IPS-18a (cell line): ENCODE measurements around the gene SEC14L2.
A peak's percentile ranks its signal among the peaks of the same experiment; 100 is the strongest.

Experiments
- H3K27ac ChIP-seq: one replicate; pipeline ENCODE4 v1.5.1; 2013; ENCODE audit warnings: low read length
- H3K27me3 ChIP-seq: one replicate; pipeline ENCODE4 v1.6.1; 2013; ENCODE audit warnings: mild to moderate bottlenecking, low read length; ENCODE audit not compliant: control insufficient read depth, insufficient read depth
- H3K36me3 ChIP-seq: one replicate; pipeline ENCODE4 v1.6.1; 2013; ENCODE audit warnings: low read depth, low read length; ENCODE audit not compliant: control insufficient read depth
- H3K4me1 ChIP-seq: one replicate; pipeline ENCODE4 v1.6.1; 2013; ENCODE audit warnings: low read depth, low read length; ENCODE audit not compliant: control insufficient read depth
- H3K4me3 ChIP-seq: one replicate; pipeline ENCODE4 v1.5.1; 2013; ENCODE audit warnings: low read length
- H3K9ac ChIP-seq: one replicate; pipeline ENCODE4 v1.6.1; 2013; ENCODE audit warnings: mild to moderate bottlenecking, low read length, moderate library complexity
- H3K9me3 ChIP-seq: one replicate; pipeline ENCODE4 v1.6.1; 2013; ENCODE audit warnings: low read depth, low read length; ENCODE audit not compliant: control insufficient read depth

The SEC14L2 gene

GRCh38 chr22:30408388-30409102 is 11.7 kb downstream of the SEC14L2 start:
- no peaks in the 10 kb centered on the region for H3K9me3 ChIP-seq
- no peak overlapping the region for H3K27ac ChIP-seq
- no peaks in the 10 kb centered on the region for H3K4me1 ChIP-seq
- H3K36me3 ChIP-seq, result peaks cover 8% of the 10 kb centered on the region
- H3K27me3 ChIP-seq, result no peaks in the 10 kb centered on the region
- no peak overlapping the region for H3K4me3 ChIP-seq
- H3K9ac ChIP-seq, result no peak overlapping the region

DNA sequence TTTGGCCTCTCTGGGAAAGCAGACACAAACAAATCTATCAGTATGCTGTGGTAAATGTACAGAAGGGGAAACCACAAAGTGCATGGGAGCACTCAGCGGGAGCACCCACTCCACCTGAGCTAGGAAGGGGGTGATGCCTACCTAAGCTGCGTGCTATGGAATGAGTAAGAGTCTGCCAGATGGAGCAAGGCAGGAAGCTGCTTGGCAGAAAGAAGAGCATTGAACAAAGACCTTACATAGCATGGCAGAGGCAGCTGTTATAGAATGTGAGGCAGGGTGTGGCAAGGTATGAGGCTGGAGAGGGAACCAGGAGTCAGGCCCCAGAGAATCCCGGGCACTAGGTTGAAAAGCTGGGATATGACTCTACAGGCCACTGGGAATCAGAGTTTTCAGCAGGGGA is 15.0 kb downstream of the SEC14L2 start:
- Histone ChIP-seq H3K4me1 (no peaks in the 10 kb centered on the region), H3K27ac (no peak overlapping the region), H3K36me3 (peaks cover 19% of the 10 kb centered on the region)

DNA sequence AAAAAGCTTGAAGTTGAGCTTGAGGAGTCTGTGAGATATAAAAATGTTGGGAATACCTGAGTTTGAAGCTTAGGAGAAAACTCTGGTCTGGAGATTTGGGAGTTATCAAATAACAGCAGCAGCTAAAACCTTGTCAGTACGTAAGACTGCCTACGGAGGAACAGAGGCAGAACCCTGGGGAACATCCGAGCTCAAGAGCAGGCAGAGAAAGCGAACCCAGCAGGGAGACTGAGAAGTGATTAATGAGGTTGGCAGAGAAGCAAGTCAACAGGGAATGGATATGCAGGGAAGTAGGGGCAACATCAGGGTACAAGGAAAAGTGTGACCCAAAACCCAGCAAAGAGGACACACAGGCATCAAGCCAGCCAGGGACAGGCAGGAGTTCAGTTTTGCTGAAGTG is 16.2 kb downstream of the SEC14L2 start:
- Histone ChIP-seq H3K4me1 (no peaks in the 10 kb centered on the region), H3K4me3 (no peak overlapping the region), H3K27me3 (no peaks in the 10 kb centered on the region), H3K9ac (no peak overlapping the region), H3K9me3 (no peaks in the 10 kb centered on the region), H3K27ac (no peak overlapping the region), H3K36me3 (peaks cover 22% of the 10 kb centered on the region)

More for the DNA sequence above, 15.0 kb downstream of the SEC14L2 start:
- H3K4me3 ChIP-seq, result no peak overlapping the region
- H3K9me3 ChIP-seq, result no peaks in the 10 kb centered on the region
- no peaks in the 10 kb centered on the region for H3K27me3 ChIP-seq
- H3K9ac ChIP-seq, result no peak overlapping the region

- H3K9me3 ChIP-seq, result no peaks in the 10 kb centered on the region
- no peak overlapping the region for H3K4me3 ChIP-seq
- no peak overlapping the region for H3K27ac ChIP-seq
- no peak overlapping the region for H3K9ac ChIP-seq
- H3K27me3 ChIP-seq, result no peaks in the 10 kb centered on the region
- H3K36me3 ChIP-seq, result peaks cover 22% of the 10 kb centered on the region
- H3K4me1 ChIP-seq, result no peaks in the 10 kb centered on the region
These were observed 17.1 kb downstream of the SEC14L2 start for GRCh38 chr22:30413745-30414524.

GRCh38 chr22:30414525-30415047 is 17.8 kb downstream of the SEC14L2 start:
- Histone ChIP-seq H3K9ac (no peak overlapping the region), H3K4me1 (no peaks in the 10 kb centered on the region), H3K4me3 (no peak overlapping the region), H3K9me3 (no peaks in the 10 kb centered on the region), H3K36me3 (peaks cover 22% of the 10 kb centered on the region), H3K27me3 (no peaks in the 10 kb centered on the region), H3K27ac (no peak overlapping the region)

DNA sequence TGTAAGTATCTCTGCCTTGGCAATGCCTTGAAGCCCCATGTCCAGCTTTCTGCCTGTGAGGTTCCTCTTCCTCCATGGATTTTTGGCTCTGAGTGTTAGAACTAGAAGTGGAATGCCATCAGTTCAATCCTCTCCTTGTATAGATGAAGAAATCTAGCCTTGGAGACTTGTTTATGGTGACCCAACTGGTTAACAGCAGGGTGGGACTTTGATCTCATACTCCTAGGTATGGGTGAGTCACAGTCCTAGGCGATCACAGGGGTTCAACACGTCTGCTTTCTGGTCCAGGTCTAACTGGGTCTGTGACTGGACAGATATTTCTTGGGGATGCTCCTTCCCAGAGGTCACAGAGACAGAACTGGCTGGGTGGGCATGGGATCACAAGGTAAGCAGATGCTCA is 19.6 kb downstream of the SEC14L2 start:
- Histone ChIP-seq H3K9me3 (no peaks in the 10 kb centered on the region), H3K9ac (no peak overlapping the region), H3K27me3 (no peaks in the 10 kb centered on the region), H3K36me3 (peaks cover 22% of the 10 kb centered on the region), H3K4me3 (no peak overlapping the region), H3K27ac (no peak overlapping the region), H3K4me1 (no peaks in the 10 kb centered on the region)

GRCh38 chr22:30416837-30417236 is 20.0 kb downstream of the SEC14L2 start:
- Histone ChIP-seq H3K27ac (no peak overlapping the region), H3K4me1 (peaks cover 2% of the 10 kb centered on the region), H3K4me3 (no peak overlapping the region), H3K27me3 (no peaks in the 10 kb centered on the region), H3K36me3 (peaks cover 22% of the 10 kb centered on the region), H3K9ac (no peak overlapping the region), H3K9me3 (no peaks in the 10 kb centered on the region)

- H3K27me3 ChIP-seq, result no peaks in the 10 kb centered on the region
- no peak overlapping the region for H3K4me3 ChIP-seq
- H3K36me3 ChIP-seq, result peaks cover 19% of the 10 kb centered on the region
- no peak overlapping the region for H3K9ac ChIP-seq
- H3K27ac ChIP-seq, result no peak overlapping the region
- H3K9me3 ChIP-seq, result no peaks in the 10 kb centered on the region
- peaks cover 19% of the 10 kb centered on the region for H3K4me1 ChIP-seq
These were observed 23.7 kb downstream of the SEC14L2 start for GRCh38 chr22:30420347-30421125.

DNA sequence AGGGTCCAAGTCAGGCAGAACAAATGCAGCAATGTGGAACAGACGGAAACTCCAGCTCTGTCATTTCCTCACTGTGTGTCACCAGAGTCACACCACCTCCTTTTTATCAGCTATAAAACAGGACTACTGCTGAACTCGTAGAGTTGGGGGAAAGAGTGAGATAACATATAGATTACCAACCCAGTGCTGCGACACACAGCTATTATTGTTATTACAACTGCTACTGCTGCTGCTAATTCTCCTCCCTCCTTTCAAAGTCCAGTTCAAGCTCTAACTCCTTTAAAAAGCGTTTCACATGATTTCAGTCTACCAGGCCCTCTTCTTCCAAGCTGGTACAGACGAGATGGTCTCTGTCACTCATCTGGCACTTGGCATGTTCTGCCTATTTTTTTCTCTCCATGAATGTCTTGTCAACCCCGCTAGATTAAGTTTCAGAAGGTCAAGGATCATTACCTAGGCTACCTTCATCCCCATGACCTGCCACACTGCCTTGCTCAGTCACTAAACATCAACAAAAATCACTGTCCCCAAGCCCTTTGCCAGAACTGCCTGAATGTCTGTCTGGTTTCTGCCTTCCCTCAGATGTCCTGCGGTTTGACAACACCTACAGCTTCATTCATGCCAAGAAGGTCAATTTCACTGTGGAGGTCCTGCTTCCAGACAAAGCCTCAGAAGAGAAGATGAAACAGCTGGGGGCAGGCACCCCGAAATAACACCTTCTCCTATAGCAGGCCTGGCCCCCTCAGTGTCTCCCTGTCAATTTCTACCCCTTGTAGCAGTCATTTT is 25.1 kb downstream of the SEC14L2 start:
- H3K27ac ChIP-seq, result no peak overlapping the region
- H3K4me1 ChIP-seq, result peaks cover 19% of the 10 kb centered on the region
- H3K9me3 ChIP-seq, result no peaks in the 10 kb centered on the region
- H3K4me3 ChIP-seq, result peak overlapping the region; percentile 89
- H3K36me3 ChIP-seq, result peaks cover 10% of the 10 kb centered on the region
- H3K27me3 ChIP-seq, result no peaks in the 10 kb centered on the region
- H3K9ac ChIP-seq, result peak overlapping the region; percentile 95

- peak overlapping the region; percentile 92 for H3K27ac ChIP-seq
These were observed 25.9 kb downstream of the SEC14L2 start for GRCh38 chr22:30422481-30423300.

More at GRCh38 chr22:30422481-30423300, 25.9 kb downstream of the SEC14L2 start:
- Histone ChIP-seq H3K27me3 (no peaks in the 10 kb centered on the region), H3K9me3 (no peaks in the 10 kb centered on the region), H3K4me3 (peak overlapping the region; percentile 89), H3K36me3 (peaks cover 9% of the 10 kb centered on the region), H3K9ac (peak overlapping the region; percentile 95), H3K4me1 (peaks cover 19% of the 10 kb centered on the region)
